Smooth muscle cell (in vitro differentiated cells): ENCODE results near the gene GDPD5. TPM values are rescaled to one million over a fixed set of nuclear protein-coding genes. Genes with fewer than 3 reads are reported as not detected.
A peak's percentile ranks its signal among the peaks of the same experiment; 100 is the strongest.

Source experiments
- DNase-seq: peaks from one replicate; lab custom pipeline; 2025; ENCODE audit not compliant: unreplicated experiment; lab: John Stamatoyannopoulos, UW
- H2AFZ ChIP-seq: fragments of 200-600 bp; sonication (generic); 2 replicates; pipeline ENCODE4 v1.6.0; 2016; ENCODE audit warnings: antibody characterized with exemption, low read depth, mild to moderate bottlenecking
- H3F3A ChIP-seq: fragments of 200-600 bp; sonication (generic); 2 replicates; pipeline ENCODE4 v1.6.0; 2017; ENCODE audit warnings: antibody characterized with exemption, low read depth
- H3K27ac ChIP-seq: fragments of 200-600 bp; sonication (generic); 2 replicates; pipeline ENCODE4 v1.5.1; 2016; ENCODE audit warnings: low read depth, mild to moderate bottlenecking
- H3K27me3 ChIP-seq: fragments of 200-600 bp; sonication (generic); 2 replicates; pipeline ENCODE4 v1.6.1; 2016; ENCODE audit warnings: low read depth, mild to moderate bottlenecking
- H3K36me3 ChIP-seq: fragments of 200-600 bp; sonication (generic); 2 replicates; pipeline ENCODE4 v1.5.1; 2016; ENCODE audit warnings: low read depth
- H3K4me1 ChIP-seq: fragments of 200-600 bp; sonication (generic); 2 replicates; pipeline ENCODE4 v1.5.1; 2016; ENCODE audit warnings: low read depth
- H3K4me2 ChIP-seq: fragments of 200-600 bp; sonication (generic); 2 replicates; pipeline ENCODE4 v1.6.0; 2016; ENCODE audit warnings: mild to moderate bottlenecking
- H3K4me3 ChIP-seq: fragments of 200-600 bp; sonication (generic); 2 replicates; pipeline ENCODE4 v1.5.1; 2016; ENCODE audit warnings: mild to moderate bottlenecking
- H3K79me2 ChIP-seq: fragments of 200-600 bp; sonication (generic); 2 replicates; pipeline ENCODE4 v1.6.0; 2016; ENCODE audit warnings: low read depth, mild to moderate bottlenecking
- H3K9ac ChIP-seq: fragments of 200-600 bp; sonication (generic); 2 replicates; pipeline ENCODE4 v1.6.0; 2016; ENCODE audit warnings: low read depth
- H3K9me3 ChIP-seq: fragments of 200-600 bp; sonication (generic); replicated peaks from 2 replicates; pipeline ENCODE4 v1.5.1; 2016; ENCODE audit warnings: low read depth
- H4K20me1 ChIP-seq: fragments of 200-600 bp; sonication (generic); 2 replicates; pipeline ENCODE4 v1.6.0; 2016; ENCODE audit warnings: low read depth
- WGBS: methylation state at CpG from one replicate; pipeline ENCODE4 v1.1.7; 2016; ENCODE audit warnings: low lambda C conversion rate; 5-methylcytosine and 5-hydroxymethylcytosine counted together
- polyA plus RNA-seq: library from polyadenylated mRNA; unstranded; fragments of >200 nt; fragmentation: Nextera tagmentation; extraction: Ambion mirVana; gene quantifications from 2 replicates; pipeline ENCODE4 v1.2.1, GENCODE V29; 2016
- total RNA-seq: library from RNA; depleted of rRNA; stranded (reverse); fragments of >200 nt; gene quantifications from 2 replicates; pipeline ENCODE4 v1.2.3, GENCODE V29; 2014
- TF ChIP-seq, protein P1 (sequence below): fragments of 200-600 bp; sonication (generic); IDR thresholded peaks from 2 replicates; pipeline ENCODE4 v1.5.1; 2017; ENCODE audit warnings: borderline replicate concordance, mild to moderate bottlenecking, antibody characterized with exemption; ENCODE audit not compliant: insufficient read depth, poor library complexity, severe bottlenecking

Gene GDPD5
- total and polyA plus RNA-seq, 2 experiments from 2014 or later, result 2.3 to 5.8 TPM

DNA sequence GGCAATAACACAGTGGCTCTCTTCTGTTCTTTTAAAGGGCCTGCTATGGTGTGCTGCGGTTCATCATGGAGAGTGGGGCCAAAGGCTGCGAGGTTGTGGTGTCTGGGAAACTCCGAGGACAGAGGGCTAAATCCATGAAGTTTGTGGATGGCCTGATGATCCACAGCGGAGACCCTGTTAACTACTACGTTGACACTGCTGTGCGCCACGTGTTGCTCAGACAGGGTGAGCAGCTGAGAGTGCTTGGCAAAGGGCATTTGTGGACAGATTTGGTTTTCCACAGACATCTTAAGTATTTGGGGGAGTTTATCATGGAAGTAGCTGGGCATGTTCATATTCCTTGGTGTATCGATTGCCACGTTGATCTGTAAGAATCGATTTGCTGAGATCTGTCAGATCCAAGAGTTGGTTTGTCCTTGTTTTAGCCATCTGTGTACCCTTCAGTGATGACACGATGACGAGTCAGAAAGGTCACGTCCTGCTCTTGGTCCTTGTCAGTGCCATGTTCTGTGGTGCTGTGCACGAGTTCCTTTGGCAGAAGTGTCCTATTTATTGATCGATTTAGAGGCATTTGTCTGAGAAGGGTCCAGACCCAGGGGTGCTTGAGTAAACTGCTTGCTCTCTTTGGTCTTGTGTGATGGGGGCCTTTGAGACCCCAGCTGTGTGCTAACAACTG, 121.6 kb downstream of the GDPD5 start:
- Histone ChIP-seq H3K4me1 (peaks cover 15% of the 10 kb centered on the region), H3K27me3 (no peaks in the 10 kb centered on the region), H3K9me3 (no peaks in the 10 kb centered on the region), H3K36me3 (peaks cover 21% of the 10 kb centered on the region), H3K4me3 (no peak overlapping the region), H3K79me2 (peaks cover 89% of the 10 kb centered on the region), H3K9ac (no peak overlapping the region), H4K20me1 (peaks cover 95% of the 10 kb centered on the region), H3K4me2 (no peak overlapping the region), H2AFZ (no peak overlapping the region), H3F3A (peaks cover 50% of the 10 kb centered on the region), H3K27ac (peak overlapping the region; percentile 86)
- 94% methylated on average over 15 of the region's 15 CpGs for WGBS
- no peak for DNase-seq
- TF ChIP-seq, protein P1, sequence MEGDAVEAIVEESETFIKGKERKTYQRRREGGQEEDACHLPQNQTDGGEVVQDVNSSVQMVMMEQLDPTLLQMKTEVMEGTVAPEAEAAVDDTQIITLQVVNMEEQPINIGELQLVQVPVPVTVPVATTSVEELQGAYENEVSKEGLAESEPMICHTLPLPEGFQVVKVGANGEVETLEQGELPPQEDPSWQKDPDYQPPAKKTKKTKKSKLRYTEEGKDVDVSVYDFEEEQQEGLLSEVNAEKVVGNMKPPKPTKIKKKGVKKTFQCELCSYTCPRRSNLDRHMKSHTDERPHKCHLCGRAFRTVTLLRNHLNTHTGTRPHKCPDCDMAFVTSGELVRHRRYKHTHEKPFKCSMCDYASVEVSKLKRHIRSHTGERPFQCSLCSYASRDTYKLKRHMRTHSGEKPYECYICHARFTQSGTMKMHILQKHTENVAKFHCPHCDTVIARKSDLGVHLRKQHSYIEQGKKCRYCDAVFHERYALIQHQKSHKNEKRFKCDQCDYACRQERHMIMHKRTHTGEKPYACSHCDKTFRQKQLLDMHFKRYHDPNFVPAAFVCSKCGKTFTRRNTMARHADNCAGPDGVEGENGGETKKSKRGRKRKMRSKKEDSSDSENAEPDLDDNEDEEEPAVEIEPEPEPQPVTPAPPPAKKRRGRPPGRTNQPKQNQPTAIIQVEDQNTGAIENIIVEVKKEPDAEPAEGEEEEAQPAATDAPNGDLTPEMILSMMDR, result no peak

DNA sequence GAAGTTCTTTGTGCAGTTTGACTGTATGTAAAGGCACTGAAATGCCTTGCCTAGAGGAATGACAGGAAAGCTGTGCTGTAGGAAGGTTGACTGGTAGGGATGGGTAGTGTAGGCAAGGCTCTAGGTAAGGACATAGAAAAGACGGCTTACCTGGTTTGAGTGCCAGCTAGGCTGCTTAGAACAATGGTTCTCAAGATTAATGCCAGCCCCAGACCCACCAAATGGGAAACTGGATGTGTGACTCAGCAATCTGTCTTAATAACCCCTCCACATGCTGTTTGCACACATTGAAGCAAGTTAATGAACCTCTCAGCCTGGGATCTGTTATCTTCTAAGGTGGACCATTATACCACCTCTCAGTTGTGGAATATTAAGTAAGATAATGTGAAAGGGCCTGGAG, 122.7 kb downstream of the GDPD5 start:
- Histone ChIP-seq H3K79me2 (peaks cover 79% of the 10 kb centered on the region), H2AFZ (no peak overlapping the region), H3K9ac (peak overlapping the region; percentile 27), H3K4me3 (no peak overlapping the region), H4K20me1 (peaks cover 85% of the 10 kb centered on the region), H3F3A (peaks cover 41% of the 10 kb centered on the region), H3K27ac (peak overlapping the region; percentile 86), H3K27me3 (no peaks in the 10 kb centered on the region), H3K4me2 (no peak overlapping the region), H3K9me3 (no peaks in the 10 kb centered on the region), H3K4me1 (peaks cover 15% of the 10 kb centered on the region), H3K36me3 (peaks cover 21% of the 10 kb centered on the region)
- TF ChIP-seq, protein P1, result no peak
- no peak for DNase-seq
- 89% methylated on average over 1 of the region's 1 CpG for WGBS

DNA sequence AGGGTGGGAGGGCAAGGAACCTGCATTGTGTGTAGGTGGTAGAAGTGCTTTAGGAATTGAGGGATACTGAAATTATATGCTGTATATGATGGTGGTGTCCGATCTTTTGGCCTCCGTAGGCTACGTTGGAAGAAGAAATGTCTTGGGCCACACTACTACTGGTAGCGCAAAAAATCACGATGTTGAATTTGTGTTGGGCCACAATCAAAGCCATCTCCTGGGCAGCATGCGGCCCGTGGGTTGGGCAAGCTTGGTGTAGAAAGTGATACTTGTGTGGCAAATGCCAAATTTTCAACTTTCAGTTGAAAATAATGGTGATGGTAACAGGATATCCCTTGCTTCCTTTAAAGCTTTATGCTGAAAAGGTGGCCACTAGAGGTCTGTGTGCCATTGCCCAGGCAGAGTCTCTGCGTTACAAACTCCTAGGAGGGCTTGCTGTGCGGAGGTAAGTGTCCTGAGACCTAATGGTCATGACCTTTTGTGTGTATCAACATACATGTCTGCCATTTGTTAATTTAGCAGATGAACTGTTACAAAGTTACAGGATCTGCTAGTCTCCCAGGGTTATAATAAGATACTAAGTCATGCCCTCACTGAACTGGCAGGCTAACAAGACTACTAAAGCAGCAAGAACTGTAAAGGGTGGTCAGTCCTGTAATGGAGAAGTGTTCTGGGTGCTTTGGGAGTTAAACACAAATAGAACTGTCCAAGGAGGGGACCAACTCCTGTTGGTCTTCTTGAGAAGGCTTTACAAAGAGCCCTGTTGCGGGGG, 123.6 kb downstream of the GDPD5 start:
- Histone ChIP-seq H3K27me3 (no peaks in the 10 kb centered on the region), H3K4me2 (peak overlapping the region; percentile 94), H3K36me3 (peaks cover 21% of the 10 kb centered on the region), H3F3A (peaks cover 40% of the 10 kb centered on the region), H3K4me3 (peak overlapping the region; percentile 89), H2AFZ (no peak overlapping the region), H3K9me3 (no peaks in the 10 kb centered on the region), H3K4me1 (peaks cover 15% of the 10 kb centered on the region), H3K27ac (peak overlapping the region; percentile 86), H3K79me2 (peaks cover 77% of the 10 kb centered on the region), H3K9ac (peak overlapping the region; percentile 93), H4K20me1 (peaks cover 77% of the 10 kb centered on the region)
- 93% methylated on average over 10 of the region's 10 CpGs for WGBS
- TF ChIP-seq, protein P1, result no peak
- DNase-seq, result no peak
